AG04450 (cell line): Measurements from ENCODE around the gene SLC47A1. TPM values are rescaled to one million over a fixed set of nuclear protein-coding genes. Genes with fewer than 3 reads are reported as not detected.
"Not testable (repeated sequence)": the region's sequence is repeated elsewhere in the genome, so short reads cannot be mapped to it uniquely, and the experiment has no call there.

ENCODE experiments used
- CTCF ChIA-PET: fragments of 300-600, 350-600 bp; formaldehyde crosslinking; extraction: SDS; loops from one replicate; lab custom pipeline; 2022; ENCODE audit warnings: antibody characterized with exemption, inconsistent platforms; lab: Charles Lee
- POLR2A ChIA-PET: fragments of 350-600 bp; formaldehyde crosslinking; extraction: SDS; loops from one replicate; lab custom pipeline; 2021; ENCODE audit warnings: antibody characterized with exemption, inconsistent platforms; lab: Yijun Ruan, JAX
- DNase-seq: peaks from one replicate; pipeline ENCODE4 v3.0.0-alpha.2; 2011; ENCODE audit warnings: low read depth, low spot score
- H3K27ac ChIP-seq: one replicate; pipeline ENCODE4 v1.5.1; 2012; ENCODE audit warnings: low read depth, low read length, control low read depth
- H3K27me3 ChIP-seq: one replicate; pipeline ENCODE4 v1.6.0; 2012; ENCODE audit warnings: low read length; ENCODE audit not compliant: control insufficient read depth, insufficient read depth
- H3K4me3 ChIP-seq: 2 replicates; pipeline ENCODE4 v1.5.1; 2011; ENCODE audit warnings: mild to moderate bottlenecking, low read depth, low read length, control low read depth
- H3K9me3 ChIP-seq: 2 replicates; pipeline ENCODE4 v1.5.1; 2012; ENCODE audit warnings: low read length; ENCODE audit not compliant: control insufficient read depth, insufficient read depth
- polyA plus RNA-seq: library from polyadenylated mRNA; depleted of rRNA; stranded (reverse); fragments of >200 nt; gene quantifications from 2 replicates; pipeline ENCODE4 v1.2.3, GENCODE V29; 2011
- TF ChIP-seq, protein P1 (sequence below): IDR thresholded peaks from 2 replicates; pipeline ENCODE4 v1.5.1; 2011; ENCODE audit warnings: low read depth, low read length, control low read depth, inconsistent platforms

SLC47A1 gene
- polyA plus RNA-seq, 1 experiment, result 0.06 TPM

DNA sequence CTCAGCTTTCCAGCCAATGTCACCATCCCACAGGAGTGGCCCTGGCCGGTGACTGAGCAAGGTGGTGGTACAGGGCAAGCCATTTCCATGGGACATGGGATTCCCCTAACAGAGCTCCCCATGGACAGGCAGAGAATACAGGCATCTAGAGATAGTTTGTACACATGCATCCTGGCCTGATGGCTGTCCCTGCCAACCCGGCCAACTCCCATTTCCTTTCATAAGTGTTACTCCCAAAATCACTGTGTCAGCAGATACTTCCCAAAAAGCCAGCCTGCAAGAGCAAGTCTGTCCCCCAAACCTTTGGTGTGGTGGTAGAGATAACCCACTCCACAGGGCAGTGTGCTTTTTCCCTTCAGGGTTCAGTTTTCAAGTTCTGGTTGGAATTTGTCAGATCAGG, 32.4 kb upstream of the SLC47A1 start:
- TF ChIP-seq, protein P1, sequence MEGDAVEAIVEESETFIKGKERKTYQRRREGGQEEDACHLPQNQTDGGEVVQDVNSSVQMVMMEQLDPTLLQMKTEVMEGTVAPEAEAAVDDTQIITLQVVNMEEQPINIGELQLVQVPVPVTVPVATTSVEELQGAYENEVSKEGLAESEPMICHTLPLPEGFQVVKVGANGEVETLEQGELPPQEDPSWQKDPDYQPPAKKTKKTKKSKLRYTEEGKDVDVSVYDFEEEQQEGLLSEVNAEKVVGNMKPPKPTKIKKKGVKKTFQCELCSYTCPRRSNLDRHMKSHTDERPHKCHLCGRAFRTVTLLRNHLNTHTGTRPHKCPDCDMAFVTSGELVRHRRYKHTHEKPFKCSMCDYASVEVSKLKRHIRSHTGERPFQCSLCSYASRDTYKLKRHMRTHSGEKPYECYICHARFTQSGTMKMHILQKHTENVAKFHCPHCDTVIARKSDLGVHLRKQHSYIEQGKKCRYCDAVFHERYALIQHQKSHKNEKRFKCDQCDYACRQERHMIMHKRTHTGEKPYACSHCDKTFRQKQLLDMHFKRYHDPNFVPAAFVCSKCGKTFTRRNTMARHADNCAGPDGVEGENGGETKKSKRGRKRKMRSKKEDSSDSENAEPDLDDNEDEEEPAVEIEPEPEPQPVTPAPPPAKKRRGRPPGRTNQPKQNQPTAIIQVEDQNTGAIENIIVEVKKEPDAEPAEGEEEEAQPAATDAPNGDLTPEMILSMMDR, result no peak
- CTCF ChIA-PET, result interaction anchor here (1.2 kb wide), 1 partner anchor 261 kb away, joined by 3 read pairs; no protein-coding TSS in a partner anchor
- no peak overlapping the region for H3K4me3 ChIP-seq
- H3K9me3 ChIP-seq, result no peaks in the 10 kb centered on the region
- H3K27ac ChIP-seq, result no peak overlapping the region
- POLR2A ChIA-PET, result no interaction called here
- H3K27me3 ChIP-seq, result peaks cover 8% of the 10 kb centered on the region
- no peak for DNase-seq

DNA sequence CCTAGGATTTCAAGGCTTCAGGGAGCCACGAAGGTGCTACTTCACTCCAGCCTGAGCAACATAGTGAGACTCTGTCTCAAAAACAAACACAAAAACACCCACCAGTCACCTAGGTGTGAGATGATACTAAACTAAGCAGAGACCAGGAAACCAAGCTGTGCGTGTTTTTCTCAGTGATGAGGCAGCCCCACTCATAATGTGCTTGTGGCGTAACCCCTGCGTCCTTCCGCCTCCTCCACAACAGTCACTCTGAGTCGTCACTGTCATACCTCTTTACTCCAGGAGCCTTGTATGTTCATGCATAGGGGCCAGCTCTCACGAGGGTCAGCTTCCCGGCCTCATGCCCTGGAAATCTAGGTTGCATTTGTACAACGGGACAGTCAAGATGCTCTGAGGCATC, 31.1 kb upstream of the SLC47A1 start:
- no peaks in the 10 kb centered on the region for H3K9me3 ChIP-seq
- CTCF ChIA-PET, result no interaction called here
- TF ChIP-seq, protein P1, result no peak
- peaks cover 8% of the 10 kb centered on the region for H3K27me3 ChIP-seq
- POLR2A ChIA-PET, result no interaction called here
- no peak for DNase-seq
- H3K4me3 ChIP-seq, result no peak overlapping the region
- no peak overlapping the region for H3K27ac ChIP-seq

DNA sequence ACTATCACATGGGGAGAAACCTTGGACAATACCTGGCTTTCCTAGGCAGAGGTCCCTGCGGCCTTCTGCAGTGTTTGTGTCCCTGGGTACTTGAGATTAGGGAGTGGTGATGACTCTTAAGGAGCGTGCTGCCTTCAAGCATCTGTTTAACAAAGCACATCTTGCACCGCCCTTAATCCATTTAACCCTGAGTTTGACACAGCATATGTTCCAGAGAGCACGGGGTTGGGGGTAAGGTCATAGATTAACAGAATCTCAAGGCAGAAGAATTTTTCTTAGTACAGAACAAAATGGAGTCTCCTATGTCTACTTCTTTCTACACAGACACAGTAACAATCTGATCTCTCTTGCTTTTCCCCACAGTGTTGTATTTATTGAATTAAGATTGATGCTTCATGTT, 28.1 kb upstream of the SLC47A1 start:
- CTCF ChIA-PET, H3K27me3 ChIP-seq, POLR2A ChIA-PET, H3K27ac ChIP-seq, H3K4me3 ChIP-seq, DNase-seq, H3K9me3 ChIP-seq: not testable (repeated sequence)

DNA sequence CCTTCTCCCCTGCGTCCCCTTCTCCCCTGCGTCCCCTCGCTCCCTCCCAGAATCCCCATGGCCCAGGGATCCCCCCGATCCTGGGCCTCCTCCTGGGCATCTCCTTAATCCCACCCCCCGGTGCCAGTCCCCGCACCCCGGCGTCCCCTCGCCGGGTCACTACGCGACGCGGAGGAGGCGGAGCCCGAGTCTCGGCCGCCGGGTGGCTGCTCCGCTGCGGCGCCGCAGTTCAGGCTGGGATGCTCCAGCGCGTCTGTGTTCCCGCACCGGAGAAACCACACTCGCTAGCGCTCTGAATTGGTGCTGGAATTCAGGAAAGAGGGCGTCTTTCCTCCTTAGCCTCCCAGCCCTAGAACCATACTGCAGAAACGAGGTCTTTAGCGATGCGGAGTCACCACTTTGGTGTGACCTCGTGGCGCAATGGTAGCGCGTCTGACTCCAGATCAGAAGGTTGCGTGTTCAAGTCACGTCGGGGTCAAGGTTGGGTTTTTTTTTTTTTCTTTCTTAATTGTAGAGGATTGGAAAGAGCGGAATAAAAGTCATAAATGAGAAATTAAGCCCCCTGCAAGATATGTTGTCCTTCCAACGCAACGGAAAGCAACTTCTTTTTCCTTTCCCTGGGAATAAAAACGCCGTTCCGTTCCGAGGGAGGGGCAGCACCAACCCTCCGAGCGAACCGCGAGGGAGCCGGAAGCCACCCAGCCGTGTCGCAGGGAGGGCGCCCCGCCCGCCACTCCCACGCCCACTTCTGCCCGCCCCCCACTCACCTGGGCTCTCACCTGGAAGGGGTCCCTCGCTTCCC, 25.7 kb upstream of the SLC47A1 start:
- ChIA-PET CTCF (no interaction called here), POLR2A (no interaction called here)
- H3K4me3 ChIP-seq, result peak overlapping the region; percentile 74
- TF ChIP-seq, protein P1, result no peak
- no peaks in the 10 kb centered on the region for H3K9me3 ChIP-seq
- H3K27me3 ChIP-seq, result peaks cover 3% of the 10 kb centered on the region
- peak; percentile 86 for DNase-seq
- peak overlapping the region; percentile 61 for H3K27ac ChIP-seq

DNA sequence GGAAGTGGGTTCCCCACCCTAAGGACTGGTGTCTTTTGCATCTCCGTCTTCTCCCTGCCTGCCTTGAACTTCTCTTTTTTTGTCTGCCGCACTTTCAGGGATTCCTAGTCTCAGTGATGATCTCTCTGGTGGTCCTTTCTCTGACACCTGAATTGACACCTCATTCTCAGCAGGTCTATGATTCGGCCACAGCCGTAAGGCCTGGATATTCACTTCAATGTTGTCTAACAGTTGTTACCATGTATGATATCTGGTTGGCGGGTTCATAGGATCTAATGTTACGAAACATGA, 25.1 kb upstream of the SLC47A1 start:
- TF ChIP-seq, protein P1, result no peak
- peak overlapping the region; percentile 74 for H3K4me3 ChIP-seq
- H3K27ac ChIP-seq, result no peak overlapping the region
- H3K27me3 ChIP-seq, result peaks cover 3% of the 10 kb centered on the region
- no peak for DNase-seq
- POLR2A ChIA-PET, result no interaction called here
- CTCF ChIA-PET, result interaction anchor here (5.8 kb wide), 1 partner anchor 256 kb away, joined by 174 read pairs; no protein-coding TSS in a partner anchor
- H3K9me3 ChIP-seq, result no peaks in the 10 kb centered on the region

DNA sequence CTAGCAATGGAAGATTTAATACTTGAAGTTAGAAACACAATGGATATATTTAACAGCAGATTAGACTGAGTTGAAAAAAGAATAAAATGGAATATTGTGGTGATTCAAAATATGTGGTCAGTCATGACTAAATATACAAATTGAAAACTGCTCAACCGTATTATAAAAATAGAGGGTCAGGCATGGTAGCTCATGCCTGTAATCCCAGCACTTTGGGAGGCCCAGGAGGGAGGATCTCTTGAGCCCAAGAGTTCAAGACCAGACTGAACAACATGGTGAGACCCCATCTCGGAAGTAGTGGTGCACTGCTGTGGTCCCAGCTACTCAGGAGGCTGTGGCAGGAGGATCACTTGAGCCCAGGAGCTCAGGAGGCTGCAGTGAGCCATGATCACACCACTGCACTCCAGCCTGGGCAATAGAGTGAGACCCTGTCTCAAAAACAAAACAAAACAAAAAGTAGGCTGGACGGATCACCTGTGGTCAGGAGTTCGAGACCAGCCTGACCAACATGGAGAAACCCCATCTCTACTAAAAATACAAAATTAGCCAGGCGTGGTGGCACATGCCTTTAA, 24.3 kb upstream of the SLC47A1 start:
- H3K27me3 ChIP-seq, H3K4me3 ChIP-seq, POLR2A ChIA-PET, H3K27ac ChIP-seq, H3K9me3 ChIP-seq, DNase-seq: not testable (repeated sequence)
- CTCF ChIA-PET, result interaction anchor here (5.8 kb wide), 1 partner anchor 255 kb away, joined by 174 read pairs; no protein-coding TSS in a partner anchor
